Measurements from ENCODE around the gene NOXO1. TPM values are rescaled to one million over a fixed set of nuclear protein-coding genes. Genes with fewer than 3 reads are reported as not detected.

NOXO1 gene
- total and polyA plus RNA-seq, 4 donors: 0.28 to 0.67 (median 0.63) TPM; not detected in 1

- no peak for TF ChIP-seq CTCF (IDR thresholded peaks at IDR 0.05; ENCODE audit: low read depth, low read length, missing input control)
- no peak for TF ChIP-seq RXRA (IDR thresholded peaks at IDR 0.05)
- no peak for TF ChIP-seq EGR1 (IDR thresholded peaks at IDR 0.05; ENCODE audit: low read depth in 2 of 2)
- TF ChIP-seq HNF4G (IDR thresholded peaks at IDR 0.05): no peak
Observed at GRCh38 chr16:2006317-2006716, 25.0 kb upstream of the NOXO1 start (continued).

- H3K4me1 ChIP-seq (ENCODE audit: control insufficient read depth in 4 of 4, insufficient read depth in 4 of 4, low read length in 3 of 4): peaks cover 36 to 59% (median 53%) of the 10 kb centered on the region in 4 donors
- no peak overlapping the region for H3K27ac ChIP-seq (ENCODE audit: low read depth in 1 of 2, low read length in 2 of 2)
- H3K27me3 ChIP-seq (ENCODE audit: control insufficient read depth in 4 of 4, insufficient read depth in 4 of 4, low read length in 3 of 4): no peaks in the 10 kb centered on the region
- no peaks in the 10 kb centered on the region for H3K9me3 ChIP-seq (ENCODE audit: control insufficient read depth in 4 of 4, low read length in 3 of 4)
- H3K36me3 ChIP-seq (ENCODE audit: control insufficient read depth in 4 of 4, insufficient read depth in 3 of 4, low read depth in 1 of 4, low read length in 3 of 4): peaks cover 13 to 27% (median 13%) of the 10 kb centered on the region in 4 donors
- no peak for DNase-seq (ENCODE audit: low spot score)
- WGBS: 83% methylated on average over 21 of the region's 21 CpGs
- H3K4me3 ChIP-seq (ENCODE audit: low read depth in 1 of 3, low read length in 3 of 3): no peak overlapping the region
- TF ChIP-seq HNF4G (IDR thresholded peaks at IDR 0.05): no peak
- TF ChIP-seq ATF3 (IDR thresholded peaks at IDR 0.05): no peak
- no peak for TF ChIP-seq REST (IDR thresholded peaks at IDR 0.05)
- no peak for TF ChIP-seq JUND (IDR thresholded peaks at IDR 0.05)
- no peak for TF ChIP-seq RAD21 (IDR thresholded peaks at IDR 0.05)
- no peak for TF ChIP-seq HNF4A (conservative IDR thresholded peaks at IDR 0.05)
- no peak for TF ChIP-seq TAF1 (conservative IDR thresholded peaks at IDR 0.05)
- TF ChIP-seq YY1 (IDR thresholded peaks at IDR 0.05): no peak
- H3K9ac ChIP-seq (ENCODE audit: low read depth in 1 of 2, low read length in 2 of 2): no peak overlapping the region
Observed at GRCh38 chr16:2005646-2006045, 24.4 kb upstream of the NOXO1 start.

GRCh38 chr16:2004795-2005517, 23.7 kb upstream of the NOXO1 start:
- Histone ChIP-seq H3K27ac (ENCODE audit: low read depth in 1 of 2, low read length in 2 of 2) (no peak overlapping the region), H3K4me3 (ENCODE audit: low read depth in 1 of 3, low read length in 3 of 3) (no peak overlapping the region), H3K27me3 (ENCODE audit: control insufficient read depth in 4 of 4, insufficient read depth in 4 of 4, low read length in 3 of 4) (no peaks in the 10 kb centered on the region), H3K36me3 (ENCODE audit: control insufficient read depth in 4 of 4, insufficient read depth in 3 of 4, low read depth in 1 of 4, low read length in 3 of 4) (peaks cover 14 to 34% (median 15%) of the 10 kb centered on the region in 4 donors), H3K9ac (ENCODE audit: low read depth in 1 of 2, low read length in 2 of 2) (no peak overlapping the region), H3K4me1 (ENCODE audit: control insufficient read depth in 4 of 4, insufficient read depth in 4 of 4, low read length in 3 of 4) (peaks cover 36 to 52% (median 46%) of the 10 kb centered on the region in 4 donors), H3K9me3 (ENCODE audit: control insufficient read depth in 4 of 4, low read length in 3 of 4) (no peaks in the 10 kb centered on the region)
- TF ChIP-seq FOXA2 (IDR thresholded peaks at IDR 0.05): no peak
- TF ChIP-seq MAX (IDR thresholded peaks at IDR 0.05): no peak
- no peak for TF ChIP-seq FOXA1 (IDR thresholded peaks at IDR 0.05)
- no peak for TF ChIP-seq EGR1 (IDR thresholded peaks at IDR 0.05; ENCODE audit: low read depth in 2 of 2)
- WGBS: 82% methylated on average over 34 of the region's 34 CpGs
- DNase-seq (ENCODE audit: low spot score): no peak

Measured in liver (tissue), 9 donors.